HL-60 (cell line): ENCODE results near the gene DIP2C.

ENCODE experiments used
- POLR2AphosphoS5 ChIP-seq: IDR thresholded peaks from 2 replicates; pipeline ENCODE4 v1.6.1; 2012; ENCODE audit warnings: low read depth
- TF ChIP-seq, protein P1 (sequence below): IDR thresholded peaks from one replicate; pipeline ENCODE4 v1.5.1; 2011; ENCODE audit warnings: low read length, control low read depth, inconsistent platforms; ENCODE audit not compliant: insufficient read depth

DNA sequence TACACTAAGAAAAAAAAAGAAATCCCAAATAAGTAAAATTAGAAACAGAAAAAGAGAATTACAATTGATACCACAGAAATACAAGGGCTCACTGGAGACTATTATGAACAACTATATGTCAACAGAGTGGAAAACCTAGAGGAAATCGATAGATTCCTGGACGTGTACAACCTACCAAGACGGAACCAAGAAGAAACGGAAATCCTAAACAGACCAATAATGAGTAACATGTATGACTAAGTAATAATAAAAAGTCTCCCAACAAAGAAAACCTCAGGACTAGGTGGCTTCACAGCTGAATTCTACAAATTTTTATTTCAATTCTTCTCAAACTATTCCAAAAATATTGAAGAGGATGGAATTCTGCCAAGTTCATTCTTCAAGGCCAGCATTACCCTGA, 13.9 kb downstream of the DIP2C start:
- TF ChIP-seq, protein P1, sequence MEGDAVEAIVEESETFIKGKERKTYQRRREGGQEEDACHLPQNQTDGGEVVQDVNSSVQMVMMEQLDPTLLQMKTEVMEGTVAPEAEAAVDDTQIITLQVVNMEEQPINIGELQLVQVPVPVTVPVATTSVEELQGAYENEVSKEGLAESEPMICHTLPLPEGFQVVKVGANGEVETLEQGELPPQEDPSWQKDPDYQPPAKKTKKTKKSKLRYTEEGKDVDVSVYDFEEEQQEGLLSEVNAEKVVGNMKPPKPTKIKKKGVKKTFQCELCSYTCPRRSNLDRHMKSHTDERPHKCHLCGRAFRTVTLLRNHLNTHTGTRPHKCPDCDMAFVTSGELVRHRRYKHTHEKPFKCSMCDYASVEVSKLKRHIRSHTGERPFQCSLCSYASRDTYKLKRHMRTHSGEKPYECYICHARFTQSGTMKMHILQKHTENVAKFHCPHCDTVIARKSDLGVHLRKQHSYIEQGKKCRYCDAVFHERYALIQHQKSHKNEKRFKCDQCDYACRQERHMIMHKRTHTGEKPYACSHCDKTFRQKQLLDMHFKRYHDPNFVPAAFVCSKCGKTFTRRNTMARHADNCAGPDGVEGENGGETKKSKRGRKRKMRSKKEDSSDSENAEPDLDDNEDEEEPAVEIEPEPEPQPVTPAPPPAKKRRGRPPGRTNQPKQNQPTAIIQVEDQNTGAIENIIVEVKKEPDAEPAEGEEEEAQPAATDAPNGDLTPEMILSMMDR = no peak
- no peak for TF ChIP-seq POLR2AphosphoS5
